HG02610 (cell line): Measurements from ENCODE around the gene PLEKHD1.

Experiments used
- ATAC-seq: cut with Tn5 transposase; IDR thresholded peaks from one replicate; pipeline ENCODE4 v1.9.1; 2021; ENCODE audit warnings: mild to moderate bottlenecking, moderate library complexity; ENCODE audit not compliant: unreplicated experiment

Gene PLEKHD1

DNA sequence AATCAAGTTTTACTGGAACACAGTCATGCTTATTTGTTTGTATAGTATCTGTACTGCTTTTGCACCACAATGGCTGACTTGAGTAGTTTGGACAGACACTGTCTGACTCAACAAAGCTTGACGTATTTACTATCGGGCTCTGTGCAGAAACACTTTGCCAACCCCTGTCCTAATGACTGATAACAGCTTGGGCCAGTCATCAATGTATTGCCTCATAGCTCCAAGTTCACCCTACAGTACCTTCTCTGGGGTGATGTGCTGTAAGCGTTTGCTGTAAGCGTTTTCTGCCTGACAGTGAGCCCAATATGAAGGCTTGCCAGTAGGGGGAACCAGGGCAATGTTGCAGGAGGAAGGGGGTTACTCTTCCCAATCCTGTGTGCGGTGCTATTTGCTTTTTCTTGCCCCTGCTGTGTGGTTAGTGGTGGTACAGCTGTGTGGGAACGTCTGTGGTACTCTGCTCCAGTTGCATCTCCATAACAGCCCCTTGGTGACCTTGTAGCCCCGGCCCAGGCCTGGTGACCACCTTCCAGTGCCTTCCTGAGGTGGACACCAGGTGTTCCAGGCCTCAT, 95.6 kb downstream of the PLEKHD1 start:
- ATAC-seq: no peak
